ENCODE data around the gene TMEM184B.

- no peak for TF ChIP-seq POLR2A (IDR thresholded peaks at IDR 0.05)
- TF ChIP-seq CTCF (IDR thresholded peaks at IDR 0.05): no peak
- TF ChIP-seq POLR2AphosphoS5 (IDR thresholded peaks at IDR 0.05): no peak
- no peak for TF ChIP-seq EP300 (IDR thresholded peaks at IDR 0.05)
These were observed 50.7 kb downstream of the TMEM184B start for GRCh38 chr22:38221908-38222796.

Measured in gastroesophageal sphincter (tissue), 3 donors.